Stimulated activated CD4-positive, alpha-beta T cell treated with anti-CD3 and anti-CD28 coated beads, TNF-alpha, amount 100 ng/mL, for 1 hour (primary cell): ENCODE results near the gene FRMD4A.
A peak's percentile ranks its signal among the peaks of the same experiment; 100 is the strongest.
"Not testable (repeated sequence)": the region's sequence is repeated elsewhere in the genome, so short reads cannot be mapped to it uniquely, and the experiment has no call there.

Experiments used
- DNase-seq, 3 donors: peaks; one replicate each; pipeline ENCODE4 v3.0.0-alpha.2; 2020; ENCODE audit warnings: low read depth in 3 of 3, low spot score in 1 of 3

The FRMD4A gene

DNA sequence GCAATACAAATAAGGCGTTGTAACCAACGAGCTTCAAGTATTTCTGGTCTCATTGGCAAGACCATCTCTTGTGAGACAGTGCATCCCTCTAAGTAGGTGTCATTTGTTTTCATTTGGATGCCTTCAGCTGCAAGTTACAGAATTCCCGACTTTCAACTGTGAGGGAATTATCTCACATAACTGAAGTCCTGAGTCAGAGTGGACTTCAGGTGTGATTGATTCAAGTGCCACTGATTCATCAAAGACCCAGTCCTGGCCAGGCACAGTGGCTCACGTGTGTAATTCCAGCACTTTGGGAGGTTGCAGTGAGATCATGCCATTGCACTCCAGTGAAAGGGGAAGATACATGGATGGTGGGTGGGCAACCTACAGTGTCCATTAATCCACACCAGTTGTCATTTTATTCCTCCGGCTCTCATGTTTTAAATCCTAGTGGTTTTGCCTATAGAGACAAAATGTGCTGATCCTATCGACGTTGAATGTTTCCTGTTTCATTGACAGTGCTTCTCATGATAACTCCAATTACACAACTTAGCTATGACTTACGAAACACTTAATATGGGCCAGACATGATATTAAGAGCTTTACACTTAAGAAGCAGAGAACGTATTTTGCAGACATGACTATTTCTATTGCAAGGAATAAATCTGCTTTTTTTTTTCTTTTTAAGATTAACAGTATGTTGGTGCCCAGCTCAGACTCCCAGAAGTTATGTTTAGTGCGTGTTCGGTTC lies 268.0 kb downstream of the FRMD4A start:
- no peak for DNase-seq

DNA sequence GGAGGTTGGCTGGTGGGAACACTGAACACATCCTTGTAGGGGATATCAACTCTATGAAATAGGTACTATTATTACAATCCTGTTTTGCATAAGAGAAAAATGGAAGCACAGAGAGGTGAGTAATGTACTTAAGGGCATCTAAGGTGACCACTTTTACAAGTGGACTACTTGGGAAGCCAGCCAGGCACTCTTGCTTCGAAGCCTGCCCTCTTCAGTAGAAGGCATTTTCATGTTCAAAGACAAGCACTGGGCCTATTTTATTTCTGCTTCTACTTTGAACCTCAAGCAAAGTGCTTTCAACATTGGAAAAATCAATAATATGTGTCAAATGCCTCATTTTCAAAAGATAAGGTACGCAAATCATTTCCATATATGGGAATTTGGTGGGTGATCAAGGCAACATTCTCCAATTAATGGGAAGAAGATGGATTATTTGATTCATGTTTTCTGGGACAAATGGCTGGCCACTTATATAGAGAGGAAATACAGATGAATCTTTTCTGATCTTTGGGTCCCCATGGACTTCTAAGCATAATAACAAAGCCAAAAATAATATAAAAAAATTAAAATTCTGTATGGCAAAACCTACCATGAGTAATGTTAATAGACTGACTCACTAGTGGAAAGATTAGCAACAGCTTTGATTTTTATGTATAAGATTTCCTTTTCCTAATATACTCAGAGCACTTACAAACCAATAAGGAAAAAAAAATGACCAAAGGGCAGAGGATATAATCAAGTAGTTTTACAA lies 270.2 kb downstream of the FRMD4A start:
- DNase-seq, result no peak

GRCh38 chr10:14056610-14057332 lies 274.0 kb downstream of the FRMD4A start:
- no peak for DNase-seq

- DNase-seq, result no peak
Observed at GRCh38 chr10:14052931-14053330, 277.8 kb downstream of the FRMD4A start.

GRCh38 chr10:14050598-14050997 lies 280.1 kb downstream of the FRMD4A start:
- no peak for DNase-seq

GRCh38 chr10:14048930-14049613 lies 281.7 kb downstream of the FRMD4A start:
- no peak for DNase-seq

- no peak for DNase-seq
Observed at GRCh38 chr10:14047431-14047830, 283.3 kb downstream of the FRMD4A start.

DNA sequence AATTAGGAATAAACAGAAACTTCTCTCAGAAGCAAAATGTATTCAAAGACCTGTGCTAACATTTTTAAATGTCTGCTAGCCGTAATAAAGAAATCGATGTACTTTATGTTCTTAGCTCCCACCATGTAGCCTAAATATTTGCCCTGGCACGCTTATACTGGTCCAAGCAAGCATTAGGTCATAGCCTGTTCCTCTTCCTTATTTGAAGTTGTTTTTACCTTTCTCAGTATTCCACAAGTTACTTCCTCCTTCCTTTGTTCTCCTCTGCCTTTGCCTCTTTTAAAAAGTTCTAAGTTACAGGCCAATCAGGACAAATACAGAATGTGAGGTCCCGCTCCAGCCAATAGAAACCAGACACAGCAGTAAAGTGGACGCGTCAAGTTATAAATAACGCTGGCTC lies 288.7 kb downstream of the FRMD4A start:
- DNase-seq, result not testable (repeated sequence)

GRCh38 chr10:14040787-14041631 lies 289.7 kb downstream of the FRMD4A start:
- DNase-seq, result no peak

GRCh38 chr10:14039968-14040668 lies 290.6 kb downstream of the FRMD4A start:
- DNase-seq, result no peak

DNA sequence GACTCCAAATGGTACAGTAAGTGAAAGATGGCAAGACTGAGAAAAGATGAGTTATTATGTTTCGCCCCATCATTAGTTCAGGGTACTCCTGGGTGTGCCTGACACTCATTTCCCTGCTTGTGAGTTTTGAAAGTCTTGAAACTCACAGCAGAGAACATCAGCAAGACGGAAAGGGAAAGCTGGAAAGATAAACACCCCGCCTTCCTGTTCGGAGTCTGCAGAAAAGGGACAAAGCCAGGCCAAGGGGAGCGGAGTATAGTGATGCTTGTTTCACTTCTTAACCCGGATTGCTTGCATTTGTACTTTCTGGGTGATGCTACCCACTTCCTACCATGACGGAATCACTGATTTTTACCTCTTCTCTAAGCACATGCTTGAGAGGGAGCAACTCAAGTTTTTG lies 294.5 kb downstream of the FRMD4A start:
- DNase-seq, result no peak

- no peak for DNase-seq
Observed at GRCh38 chr10:14035506-14035905, 295.2 kb downstream of the FRMD4A start.

GRCh38 chr10:14032406-14032998 lies 298.2 kb downstream of the FRMD4A start:
- DNase-seq, result peak in 1 of 3 donors; percentile 31

DNA sequence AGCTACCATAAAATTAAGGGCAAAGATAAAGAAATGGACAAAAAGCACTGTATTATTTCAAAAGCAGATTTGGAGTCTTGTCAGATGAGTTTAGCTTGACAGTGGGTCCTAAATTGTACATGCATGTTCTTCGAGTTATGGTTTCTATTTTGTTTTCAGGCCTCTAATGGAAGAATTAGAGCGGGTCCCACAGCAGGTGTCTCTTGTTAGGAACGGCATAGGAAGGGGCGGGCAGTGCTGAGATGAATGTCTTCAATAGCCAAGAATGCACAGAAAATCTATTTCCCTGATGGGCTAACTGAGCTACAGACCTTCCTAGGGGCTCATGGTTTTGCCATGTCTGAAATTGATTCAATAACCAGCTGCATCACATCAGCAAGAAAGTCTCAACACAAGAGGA lies 304.4 kb downstream of the FRMD4A start:
- no peak for DNase-seq

DNA sequence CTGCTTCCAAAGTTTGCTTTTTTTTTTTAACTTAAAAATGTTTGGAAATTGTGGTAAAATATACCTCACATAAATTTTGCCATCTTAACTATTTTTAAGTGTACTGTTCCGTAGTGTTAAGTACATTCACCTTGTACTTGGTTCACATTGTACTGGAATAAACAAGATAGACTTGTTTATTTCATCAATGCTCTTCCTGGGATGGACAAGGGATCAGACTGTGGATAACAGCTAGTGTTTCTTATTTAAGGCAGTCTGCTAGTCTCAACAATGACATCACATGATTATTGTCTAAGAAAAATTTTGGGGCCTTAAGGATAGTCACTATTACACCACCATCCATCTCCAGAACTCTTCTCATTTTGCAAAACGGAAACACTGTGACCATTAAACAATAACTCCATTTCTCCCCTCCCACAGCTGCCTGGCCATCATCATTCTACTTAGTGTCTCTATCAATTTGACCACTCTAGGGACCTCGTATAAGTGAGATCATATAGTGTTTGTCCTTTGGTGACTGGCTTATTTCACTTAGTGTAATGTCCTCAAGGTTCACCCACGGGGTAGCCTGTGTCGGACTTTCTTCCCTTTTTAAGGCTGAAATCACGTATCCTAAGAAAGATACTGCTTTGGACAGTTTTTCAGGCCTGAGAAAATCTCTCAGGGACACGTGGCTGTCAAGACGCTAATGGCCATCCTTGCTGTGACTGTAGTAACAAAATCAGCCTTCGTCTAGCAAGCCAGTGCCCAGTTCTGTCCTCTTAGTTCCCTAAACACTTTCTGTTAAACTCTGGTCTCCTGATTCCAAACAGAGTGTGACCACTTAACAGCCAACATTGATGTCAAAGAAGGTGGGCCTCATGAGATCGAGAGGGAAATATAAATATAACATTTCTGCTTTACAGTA lies 305.2 kb downstream of the FRMD4A start:
- DNase-seq, result no peak

DNA sequence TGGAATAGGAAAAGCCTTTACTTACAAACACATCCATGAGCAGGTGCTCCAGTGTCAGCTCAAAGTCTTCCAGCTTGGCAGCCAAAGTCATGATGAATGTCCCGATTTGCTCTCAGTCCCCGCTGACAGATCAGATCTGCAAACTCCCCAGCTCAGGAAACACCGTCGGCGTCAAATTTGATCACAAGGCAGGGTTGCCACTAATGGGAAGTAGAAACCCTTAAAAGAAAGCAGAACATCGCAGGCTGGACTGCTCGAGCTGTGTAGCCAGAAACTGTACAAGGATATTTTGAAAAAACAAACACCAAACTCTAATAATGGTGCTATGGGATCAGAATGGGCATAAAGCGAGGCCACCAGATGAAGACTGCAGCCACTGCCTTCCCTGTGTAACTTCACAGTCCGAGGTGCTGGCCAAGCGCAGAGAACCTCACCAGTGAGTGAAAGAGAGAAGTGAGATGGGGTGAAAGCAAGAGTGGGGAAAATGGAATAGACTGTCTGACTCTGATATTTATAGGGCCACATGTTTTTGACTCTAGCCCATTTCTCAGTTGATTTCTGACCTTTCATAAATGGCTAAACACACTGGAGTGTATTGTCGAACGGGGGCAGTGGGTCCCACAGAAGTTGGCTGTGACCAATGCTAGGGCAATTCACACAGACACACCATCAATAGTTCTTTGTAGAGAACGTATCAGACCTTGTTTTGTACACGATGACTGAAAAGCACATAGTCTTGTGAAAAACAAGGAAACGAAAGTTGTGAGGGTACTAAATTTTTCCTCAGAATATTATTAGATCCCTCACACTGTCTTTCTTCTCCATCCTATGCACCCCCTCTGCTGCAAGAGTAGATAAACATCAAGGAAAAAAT lies 306.2 kb downstream of the FRMD4A start:
- DNase-seq, result no peak

- DNase-seq, result no peak
Observed at GRCh38 chr10:14023673-14024328, 306.9 kb downstream of the FRMD4A start.
